Activated naive CD4-positive, alpha-beta T cell (primary cell): ENCODE results near the gene NPL.

ENCODE experiments used
- DNase-seq, 4 experiments: peaks; one replicate each; lab custom pipeline; 2025; lab: John Stamatoyannopoulos, UW

NPL gene

GRCh38 chr1:182789138-182790076, at the start of gene NPL:
Gene NPL, plus strand, starts transcription at chr1:182789773. Its CDS starts 4,599 bp downstream, at chr1:182794372.
- peak; percentile 53 to 76 (median 64) for DNase-seq

GRCh38 chr1:182740120-182740519, 49.5 kb upstream of the NPL start:
- DNase-seq: no peak

- no peak for DNase-seq
Measured at GRCh38 chr1:182742780-182743179, 46.8 kb upstream of the NPL start.

- DNase-seq: no peak
Measured at GRCh38 chr1:182752077-182752988, 37.2 kb upstream of the NPL start.

GRCh38 chr1:182754087-182754486, 35.5 kb upstream of the NPL start:
- no peak for DNase-seq

GRCh38 chr1:182754543-182755314, 34.8 kb upstream of the NPL start:
- DNase-seq: no peak

GRCh38 chr1:182755632-182756031, 33.9 kb upstream of the NPL start:
- DNase-seq: no peak

GRCh38 chr1:182756423-182756822, 33.1 kb upstream of the NPL start:
- no peak for DNase-seq

- no peak for DNase-seq
Measured at GRCh38 chr1:182761396-182762395, 27.9 kb upstream of the NPL start.

GRCh38 chr1:182762536-182762935, 27.0 kb upstream of the NPL start:
- DNase-seq: no peak

GRCh38 chr1:182764029-182764727, 25.4 kb upstream of the NPL start:
- DNase-seq: no peak

- DNase-seq: no peak
Measured at GRCh38 chr1:182765391-182765790, 24.2 kb upstream of the NPL start.

GRCh38 chr1:182766050-182766449, 23.5 kb upstream of the NPL start:
- no peak for DNase-seq

GRCh38 chr1:182766881-182767645, 22.5 kb upstream of the NPL start:
- no peak for DNase-seq

GRCh38 chr1:182768963-182769362, 20.6 kb upstream of the NPL start:
- no peak for DNase-seq

- DNase-seq: no peak
Measured at GRCh38 chr1:182770232-182770631, 19.3 kb upstream of the NPL start.

- DNase-seq: no peak
Measured at GRCh38 chr1:182771187-182771984, 18.2 kb upstream of the NPL start.

GRCh38 chr1:182777386-182777785, 12.2 kb upstream of the NPL start:
- no peak for DNase-seq
